Omental fat pad (tissue), 4 donors: ENCODE results near the gene HUS1. TPM values are rescaled to one million over a fixed set of nuclear protein-coding genes. Genes with fewer than 3 reads are reported as not detected.
"Not testable (repeated sequence)": the region's sequence is repeated elsewhere in the genome, so short reads cannot be mapped to it uniquely, and the experiment has no call there.

Experiments
- ATAC-seq: fragments of 150-250 bp; one replicate; pipeline ENCODE4 v1.9.1; 2016; ENCODE audit warnings: mild to moderate bottlenecking, moderate library complexity; ENCODE audit not compliant: low FRiP score
- DNase-seq: peaks from one replicate; pipeline ENCODE4 v3.0.0-alpha.2; 2019; ENCODE audit warnings: low spot score
- total RNA-seq, 4 donors: library from RNA; depleted of rRNA; stranded (reverse); fragments of >200 nt; gene quantifications; one replicate each; pipeline ENCODE4 v1.1.0, GENCODE V29; 2016
- TF ChIP-seq, protein P1 (sequence below), 3 donors: fragments of 450-650 bp; IDR thresholded peaks; one replicate each; pipeline ENCODE4 v1.5.1; 2016 to 2017; ENCODE audit warnings: antibody characterized with exemption in 3 of 3, mild to moderate bottlenecking in 3 of 3, moderate library complexity in 2 of 3

The HUS1 gene
- total RNA-seq, 4 donors from 2014 or later, result 21.7 to 43.0 (median 32.2) TPM

DNA sequence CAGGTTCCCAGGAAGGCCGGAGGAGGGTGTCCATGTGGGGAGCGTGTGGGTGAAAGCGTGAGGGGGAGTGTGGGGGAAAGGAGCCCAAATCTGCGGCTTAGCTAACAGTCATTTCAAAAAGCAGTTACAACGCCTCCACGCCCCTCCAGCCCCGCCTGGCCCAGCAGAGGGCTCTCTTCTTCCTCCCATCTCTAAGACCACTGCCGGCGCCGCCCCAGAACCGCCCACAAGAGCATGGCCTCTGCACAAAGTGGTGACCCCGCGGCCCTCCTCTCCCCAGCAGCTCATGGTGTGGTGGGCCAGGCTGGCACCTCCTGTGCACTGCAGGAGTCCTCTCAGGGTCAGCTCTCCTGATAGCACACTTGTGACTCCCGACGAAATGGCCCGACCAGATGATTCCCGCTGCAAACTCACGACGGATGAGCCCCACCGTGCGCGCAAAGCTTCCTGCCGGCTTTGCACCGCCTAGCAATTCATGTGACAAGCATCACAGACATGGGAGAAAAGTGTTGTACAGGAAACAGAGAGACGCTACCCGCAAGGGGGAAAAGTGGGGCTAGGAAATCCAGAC lies 12.4 kb upstream of the HUS1 start:
- TF ChIP-seq, protein P1, sequence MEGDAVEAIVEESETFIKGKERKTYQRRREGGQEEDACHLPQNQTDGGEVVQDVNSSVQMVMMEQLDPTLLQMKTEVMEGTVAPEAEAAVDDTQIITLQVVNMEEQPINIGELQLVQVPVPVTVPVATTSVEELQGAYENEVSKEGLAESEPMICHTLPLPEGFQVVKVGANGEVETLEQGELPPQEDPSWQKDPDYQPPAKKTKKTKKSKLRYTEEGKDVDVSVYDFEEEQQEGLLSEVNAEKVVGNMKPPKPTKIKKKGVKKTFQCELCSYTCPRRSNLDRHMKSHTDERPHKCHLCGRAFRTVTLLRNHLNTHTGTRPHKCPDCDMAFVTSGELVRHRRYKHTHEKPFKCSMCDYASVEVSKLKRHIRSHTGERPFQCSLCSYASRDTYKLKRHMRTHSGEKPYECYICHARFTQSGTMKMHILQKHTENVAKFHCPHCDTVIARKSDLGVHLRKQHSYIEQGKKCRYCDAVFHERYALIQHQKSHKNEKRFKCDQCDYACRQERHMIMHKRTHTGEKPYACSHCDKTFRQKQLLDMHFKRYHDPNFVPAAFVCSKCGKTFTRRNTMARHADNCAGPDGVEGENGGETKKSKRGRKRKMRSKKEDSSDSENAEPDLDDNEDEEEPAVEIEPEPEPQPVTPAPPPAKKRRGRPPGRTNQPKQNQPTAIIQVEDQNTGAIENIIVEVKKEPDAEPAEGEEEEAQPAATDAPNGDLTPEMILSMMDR (IDR thresholded peaks at IDR 0.05), result no peak
- peak; percentile 98 for ATAC-seq
- DNase-seq, result peak; percentile 64

- DNase-seq (no peak), ATAC-seq (peak; percentile 35)
- TF ChIP-seq, protein P1 (IDR thresholded peaks at IDR 0.05), result no peak
Measured at GRCh38 chr7:47991270-47991669, 11.9 kb upstream of the HUS1 start.

- TF ChIP-seq, protein P1 (IDR thresholded peaks at IDR 0.05), result no peak
- ATAC-seq (no peak), DNase-seq (no peak)
Measured at GRCh38 chr7:47990592-47990991, 11.2 kb upstream of the HUS1 start.

GRCh38 chr7:47989607-47990400 lies 10.4 kb upstream of the HUS1 start:
- not testable (repeated sequence) for ATAC-seq, DNase-seq

DNA sequence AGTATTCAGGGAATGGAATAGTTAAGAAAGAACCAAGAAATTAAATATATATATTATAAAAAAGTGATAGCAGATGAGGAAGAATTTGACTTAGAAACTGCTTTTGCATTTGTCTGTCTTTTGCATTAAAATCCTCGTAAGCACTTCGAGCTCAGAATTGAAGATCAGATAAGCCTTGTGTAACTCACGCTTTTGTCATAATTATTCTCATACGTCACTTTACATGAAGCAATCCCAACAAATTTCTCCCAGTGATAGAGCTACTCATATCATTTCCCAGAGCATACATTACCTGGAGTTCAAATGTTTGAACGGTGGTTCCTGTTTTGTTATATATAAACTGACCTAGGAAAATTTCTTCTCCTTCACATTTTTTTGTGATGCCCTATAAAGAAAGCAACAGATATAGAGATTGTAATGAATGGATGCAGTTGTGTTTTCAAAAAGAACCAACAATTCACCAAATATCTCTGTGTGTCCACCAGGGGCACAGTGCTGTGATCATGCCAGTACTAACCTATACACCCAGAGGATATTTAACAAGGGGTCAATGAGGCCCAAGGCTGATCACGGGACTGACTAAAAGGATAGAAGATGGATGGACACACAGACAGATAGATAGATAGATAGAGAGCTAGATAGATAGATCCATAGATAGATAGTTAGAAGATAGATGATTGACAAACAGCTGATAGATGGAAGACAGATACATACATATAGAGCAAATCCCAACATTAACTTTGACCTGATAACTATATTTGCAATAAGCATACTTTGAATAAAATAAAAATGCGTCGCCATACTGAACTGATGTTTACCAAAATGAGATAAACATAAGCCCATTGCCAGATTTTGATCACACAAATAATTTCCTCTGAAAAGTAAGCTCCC lies 9.3 kb upstream of the HUS1 start:
- TF ChIP-seq, protein P1 (IDR thresholded peaks at IDR 0.05), result no peak
- DNase-seq (no peak), ATAC-seq (no peak)

- no peak for ATAC-seq
- TF ChIP-seq, protein P1 (IDR thresholded peaks at IDR 0.05), result no peak
- no peak for DNase-seq
Measured at GRCh38 chr7:47982610-47983009, 3.2 kb upstream of the HUS1 start.

DNA sequence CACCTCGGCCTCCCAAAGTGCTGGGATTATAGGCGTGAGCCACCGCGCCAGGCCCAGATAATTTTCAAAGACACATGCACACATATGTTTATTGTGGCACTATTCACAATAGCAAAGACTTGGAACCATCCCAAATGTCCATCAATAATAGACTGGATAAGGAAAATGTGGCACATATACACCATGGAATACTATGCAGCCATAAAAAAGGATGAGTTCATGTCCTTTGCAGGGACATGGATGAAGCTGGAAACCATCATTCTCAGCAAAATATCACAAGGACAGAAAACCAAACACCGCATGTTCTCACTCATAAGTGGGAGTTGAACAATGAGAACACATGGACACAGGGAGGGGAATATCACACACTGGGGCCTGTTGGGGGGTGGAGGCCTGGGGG lies 1.2 kb upstream of the HUS1 start:
- ATAC-seq, DNase-seq: not testable (repeated sequence)
